ENCODE results near the gene TMEM219.
A peak's percentile ranks its signal among the peaks of the same experiment; 100 is the strongest.
"Not testable (repeated sequence)": the region's sequence is repeated elsewhere in the genome, so short reads cannot be mapped to it uniquely, and the experiment has no call there.

Gene TMEM219

GRCh38 chr16:29961479-29962343 is at the start of gene TMEM219:
TSS of gene TMEM219 (plus strand) at chr16:29962079. CDS start at chr16:29963144, 1,065 bp downstream.
- peak within 1 kb of the TSS; percentile 55 for H3K4me3 ChIP-seq (ENCODE audit: low read depth, low read length)

GRCh38 chr16:29912087-29912486 is 49.8 kb upstream of the TMEM219 start:
- no peak overlapping the region for H3K4me3 ChIP-seq (ENCODE audit: low read depth, low read length)

- no peak overlapping the region for H3K4me3 ChIP-seq (ENCODE audit: low read depth, low read length)
Measured at GRCh38 chr16:29913514-29913913, 48.4 kb upstream of the TMEM219 start.

GRCh38 chr16:29915590-29916247 is 46.2 kb upstream of the TMEM219 start:
- no peak overlapping the region for H3K4me3 ChIP-seq (ENCODE audit: low read depth, low read length)

GRCh38 chr16:29916979-29917378 is 44.9 kb upstream of the TMEM219 start:
- H3K4me3 ChIP-seq (ENCODE audit: low read depth, low read length), result no peak overlapping the region

GRCh38 chr16:29920288-29921033 is 41.4 kb upstream of the TMEM219 start:
- H3K4me3 ChIP-seq (ENCODE audit: low read depth, low read length), result no peak overlapping the region

GRCh38 chr16:29921034-29921385 is 40.9 kb upstream of the TMEM219 start:
- H3K4me3 ChIP-seq (ENCODE audit: low read depth, low read length), result no peak overlapping the region

GRCh38 chr16:29922326-29922725 is 39.6 kb upstream of the TMEM219 start:
- H3K4me3 ChIP-seq (ENCODE audit: low read depth, low read length), result no peak overlapping the region

- no peak overlapping the region for H3K4me3 ChIP-seq (ENCODE audit: low read depth, low read length)
Measured at GRCh38 chr16:29922986-29923501, 38.8 kb upstream of the TMEM219 start.

- peak overlapping the region; percentile 87 for H3K4me3 ChIP-seq (ENCODE audit: low read depth, low read length)
Measured at GRCh38 chr16:29925105-29925756, 36.6 kb upstream of the TMEM219 start.

- H3K4me3 ChIP-seq (ENCODE audit: low read depth, low read length), result peak within 1 kb of the TSS; percentile 87
Measured at GRCh38 chr16:29925781-29926710, 35.8 kb upstream of the TMEM219 start, which contains the start of gene KCTD13. TSS of gene KCTD13 (minus strand) at chr16:29926226. CDS start at chr16:29926033, 193 bp downstream.

GRCh38 chr16:29926711-29927052 is 35.2 kb upstream of the TMEM219 start:
- peak overlapping the region; percentile 87 for H3K4me3 ChIP-seq (ENCODE audit: low read depth, low read length)

- H3K4me3 ChIP-seq (ENCODE audit: low read depth, low read length), result no peak overlapping the region
Measured at GRCh38 chr16:29927070-29927905, 34.6 kb upstream of the TMEM219 start.

GRCh38 chr16:29931750-29932149 is 30.1 kb upstream of the TMEM219 start:
- not testable (repeated sequence) for H3K4me3 ChIP-seq (ENCODE audit: low read depth, low read length)

- H3K4me3 ChIP-seq (ENCODE audit: low read depth, low read length), result no peak overlapping the region
Measured at GRCh38 chr16:29940656-29941055, 21.2 kb upstream of the TMEM219 start.

- no peak overlapping the region for H3K4me3 ChIP-seq (ENCODE audit: low read depth, low read length)
Measured at GRCh38 chr16:29943846-29944799, 17.8 kb upstream of the TMEM219 start.

GRCh38 chr16:29947897-29948296 is 14.0 kb upstream of the TMEM219 start:
- no peak overlapping the region for H3K4me3 ChIP-seq (ENCODE audit: low read depth, low read length)

All from iPS-11a (cell line).